OCI-LY3 (cell line): Measurements from ENCODE around the gene INCENP.

ENCODE experiments used
- EZH2phosphoT487 ChIP-seq: fragments of 200-600 bp; shearing (Covaris generic); IDR thresholded peaks from 2 replicates; pipeline ENCODE4 v1.6.1; 2018; ENCODE audit warnings: antibody characterized with exemption, mixed run types, low read depth
- TF ChIP-seq, protein P1 (sequence below): fragments of 200-600, 300-600 bp; sonication (generic); IDR thresholded peaks from 2 replicates; pipeline ENCODE4 v1.5.1; 2014; ENCODE audit warnings: antibody characterized with exemption, low read length, low read depth

DNA sequence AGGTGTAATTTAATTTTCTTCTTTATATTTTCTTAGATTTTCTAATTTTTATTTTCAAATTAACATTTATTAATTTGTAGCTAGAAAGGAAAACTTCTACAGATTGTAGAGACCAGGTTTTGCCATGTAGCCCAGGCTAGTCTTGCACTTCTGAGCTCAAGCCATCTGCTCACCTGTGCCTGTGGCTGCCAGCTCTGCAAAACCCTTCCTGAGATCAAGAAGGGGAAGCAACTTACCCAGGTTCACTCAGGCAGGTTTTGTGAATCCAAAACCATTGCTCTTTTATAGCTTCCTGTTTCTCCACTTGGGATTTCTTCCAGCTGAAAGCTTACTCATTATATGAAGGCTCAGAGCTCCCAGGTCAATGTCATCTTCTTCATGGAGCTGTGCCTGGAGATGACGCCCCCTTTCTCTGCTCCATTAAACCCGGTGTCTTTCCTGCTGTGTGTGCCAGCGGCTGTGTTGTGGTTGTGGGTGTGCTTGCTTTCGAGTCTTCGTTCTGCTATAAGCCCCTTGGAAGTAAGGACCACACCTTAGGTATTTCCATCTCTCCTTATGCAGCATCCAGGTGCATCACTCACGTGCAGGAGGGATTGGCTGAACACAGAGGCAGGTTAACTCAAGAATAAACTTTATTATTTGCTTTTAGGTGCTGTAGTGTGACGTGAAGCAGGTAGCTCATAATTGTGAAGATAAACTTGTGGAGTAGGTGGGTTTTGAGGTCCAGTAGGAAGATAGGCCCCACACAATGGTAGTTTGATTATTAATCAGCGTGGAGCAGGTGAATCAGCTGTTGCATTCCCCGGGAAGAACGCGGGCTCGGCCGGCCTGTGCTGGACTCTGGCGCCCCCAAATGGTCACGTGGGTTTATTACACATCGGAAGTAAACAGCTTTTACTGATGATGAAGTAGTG lies 42.2 kb upstream of the INCENP start:
- TF ChIP-seq, protein P1, sequence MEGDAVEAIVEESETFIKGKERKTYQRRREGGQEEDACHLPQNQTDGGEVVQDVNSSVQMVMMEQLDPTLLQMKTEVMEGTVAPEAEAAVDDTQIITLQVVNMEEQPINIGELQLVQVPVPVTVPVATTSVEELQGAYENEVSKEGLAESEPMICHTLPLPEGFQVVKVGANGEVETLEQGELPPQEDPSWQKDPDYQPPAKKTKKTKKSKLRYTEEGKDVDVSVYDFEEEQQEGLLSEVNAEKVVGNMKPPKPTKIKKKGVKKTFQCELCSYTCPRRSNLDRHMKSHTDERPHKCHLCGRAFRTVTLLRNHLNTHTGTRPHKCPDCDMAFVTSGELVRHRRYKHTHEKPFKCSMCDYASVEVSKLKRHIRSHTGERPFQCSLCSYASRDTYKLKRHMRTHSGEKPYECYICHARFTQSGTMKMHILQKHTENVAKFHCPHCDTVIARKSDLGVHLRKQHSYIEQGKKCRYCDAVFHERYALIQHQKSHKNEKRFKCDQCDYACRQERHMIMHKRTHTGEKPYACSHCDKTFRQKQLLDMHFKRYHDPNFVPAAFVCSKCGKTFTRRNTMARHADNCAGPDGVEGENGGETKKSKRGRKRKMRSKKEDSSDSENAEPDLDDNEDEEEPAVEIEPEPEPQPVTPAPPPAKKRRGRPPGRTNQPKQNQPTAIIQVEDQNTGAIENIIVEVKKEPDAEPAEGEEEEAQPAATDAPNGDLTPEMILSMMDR = peak; percentile 99
- no peak for TF ChIP-seq EZH2phosphoT487
